Colonic mucosa (tissue), 4 donors: ENCODE measurements around the gene ZFYVE9. TPM values are rescaled to one million over a fixed set of nuclear protein-coding genes. Genes with fewer than 3 reads are reported as not detected.
"Not testable (repeated sequence)": the region's sequence is repeated elsewhere in the genome, so short reads cannot be mapped to it uniquely, and the experiment has no call there.

ENCODE experiments used
- DNase-seq: peaks from one replicate; pipeline ENCODE4 v3.0.0-alpha.2; 2020
- H3K27ac ChIP-seq: fragments of 200-600 bp; one replicate; pipeline ENCODE4 v1.8.0; 2021
- H3K27me3 ChIP-seq: fragments of 200-600 bp; one replicate; pipeline ENCODE4 v1.8.0; 2021
- H3K36me3 ChIP-seq: fragments of 200-600 bp; one replicate; pipeline ENCODE4 v1.8.0; 2021
- H3K4me1 ChIP-seq: fragments of 200-600 bp; one replicate; pipeline ENCODE4 v1.8.0; 2021; ENCODE audit warnings: mild to moderate bottlenecking
- H3K4me3 ChIP-seq: fragments of 200-600 bp; one replicate; pipeline ENCODE4 v1.8.0; 2021
- H3K9ac ChIP-seq, 2 donors: one replicate each; pipeline ENCODE4 v1.7.0; 2013; ENCODE audit warnings: control low read depth in 2 of 2, low read depth in 2 of 2, low read length in 2 of 2
- H3K9me3 ChIP-seq: fragments of 200-600 bp; one replicate; pipeline ENCODE4 v1.8.0; 2021
- intact Hi-C: fragments of 100-400 bp; cut with DNase I; formaldehyde crosslinking; loops from one replicate; pipeline ENCODE4 v1.14.1; 2022
- total RNA-seq, 2 donors: library from RNA; stranded (reverse); fragmentation: NEBNext Ultra II Directional in 1 of 2; extraction: Animal tissue kit (Norgen Biotek cat#: 25700) in 1 of 2; gene quantifications; one replicate each; pipeline ENCODE4 v1.2.1, GENCODE V29; 2021
- TF ChIP-seq, protein P1 (sequence below): fragments of 200-600 bp; IDR thresholded peaks from one replicate; pipeline ENCODE4 v1.8.0; 2022; ENCODE audit warnings: antibody characterized with exemption, mild to moderate bottlenecking
- donor health status: healthy.
- donor health status: DM: no; HTN: no; CAD: no.
- donor health status: DM: no; HTN: no; CAD: no.

Gene ZFYVE9, protein sequence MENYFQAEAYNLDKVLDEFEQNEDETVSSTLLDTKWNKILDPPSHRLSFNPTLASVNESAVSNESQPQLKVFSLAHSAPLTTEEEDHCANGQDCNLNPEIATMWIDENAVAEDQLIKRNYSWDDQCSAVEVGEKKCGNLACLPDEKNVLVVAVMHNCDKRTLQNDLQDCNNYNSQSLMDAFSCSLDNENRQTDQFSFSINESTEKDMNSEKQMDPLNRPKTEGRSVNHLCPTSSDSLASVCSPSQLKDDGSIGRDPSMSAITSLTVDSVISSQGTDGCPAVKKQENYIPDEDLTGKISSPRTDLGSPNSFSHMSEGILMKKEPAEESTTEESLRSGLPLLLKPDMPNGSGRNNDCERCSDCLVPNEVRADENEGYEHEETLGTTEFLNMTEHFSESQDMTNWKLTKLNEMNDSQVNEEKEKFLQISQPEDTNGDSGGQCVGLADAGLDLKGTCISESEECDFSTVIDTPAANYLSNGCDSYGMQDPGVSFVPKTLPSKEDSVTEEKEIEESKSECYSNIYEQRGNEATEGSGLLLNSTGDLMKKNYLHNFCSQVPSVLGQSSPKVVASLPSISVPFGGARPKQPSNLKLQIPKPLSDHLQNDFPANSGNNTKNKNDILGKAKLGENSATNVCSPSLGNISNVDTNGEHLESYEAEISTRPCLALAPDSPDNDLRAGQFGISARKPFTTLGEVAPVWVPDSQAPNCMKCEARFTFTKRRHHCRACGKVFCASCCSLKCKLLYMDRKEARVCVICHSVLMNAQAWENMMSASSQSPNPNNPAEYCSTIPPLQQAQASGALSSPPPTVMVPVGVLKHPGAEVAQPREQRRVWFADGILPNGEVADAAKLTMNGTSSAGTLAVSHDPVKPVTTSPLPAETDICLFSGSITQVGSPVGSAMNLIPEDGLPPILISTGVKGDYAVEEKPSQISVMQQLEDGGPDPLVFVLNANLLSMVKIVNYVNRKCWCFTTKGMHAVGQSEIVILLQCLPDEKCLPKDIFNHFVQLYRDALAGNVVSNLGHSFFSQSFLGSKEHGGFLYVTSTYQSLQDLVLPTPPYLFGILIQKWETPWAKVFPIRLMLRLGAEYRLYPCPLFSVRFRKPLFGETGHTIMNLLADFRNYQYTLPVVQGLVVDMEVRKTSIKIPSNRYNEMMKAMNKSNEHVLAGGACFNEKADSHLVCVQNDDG (N-terminal part only)
- 10 to 100 TPM; 13.1 to 18.9 TPM for total RNA-seq

DNA sequence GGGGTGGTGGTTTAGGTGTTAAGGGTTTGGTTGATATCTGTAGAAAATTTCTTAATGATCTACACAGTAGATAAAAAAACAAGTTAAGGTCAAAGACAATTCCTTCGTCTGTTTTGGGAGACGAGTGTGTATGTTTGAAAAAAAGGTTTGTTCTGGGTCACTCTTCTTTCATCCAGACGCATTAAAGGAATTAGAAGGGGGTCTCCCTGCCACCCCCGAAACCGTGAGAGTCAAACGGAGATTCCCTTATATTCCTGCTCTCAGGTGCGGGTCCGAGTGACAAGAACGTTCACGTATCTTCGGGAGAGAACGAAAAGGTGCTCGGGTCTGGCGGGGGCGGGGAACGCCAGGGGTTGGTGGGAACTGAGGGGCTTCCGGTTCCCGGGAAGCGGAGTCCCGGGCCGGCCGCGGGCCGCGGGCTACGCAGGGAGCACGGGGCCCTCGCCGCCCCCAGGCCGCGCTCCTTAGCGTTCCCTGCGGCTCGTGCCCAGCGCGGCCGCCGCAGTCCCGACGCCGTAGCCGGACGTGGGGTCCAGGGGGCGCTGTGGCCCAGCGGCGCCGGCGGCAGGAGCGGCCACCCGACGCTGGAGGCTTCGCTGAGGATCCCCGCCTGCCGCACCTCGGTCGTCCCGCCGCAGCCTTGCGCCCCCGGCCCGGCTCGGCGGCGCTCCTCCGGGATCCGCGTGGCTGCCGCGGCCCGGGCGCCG, at the start of gene ZFYVE9:
Gene ZFYVE9, plus strand, starts transcription at position 577 of the 707 bp plus-strand sequence. CDS start 91,118 bp downstream, outside the sequence.
- Histone ChIP-seq H3K4me1 (no peaks in the 10 kb centered on the region), H3K27me3 (no peaks in the 10 kb centered on the region), H3K4me3 (peak within 1 kb of the TSS; percentile 83), H3K27ac (peak within 1 kb of the TSS; percentile 86), H3K9ac (peak within 1 kb of the TSS; percentile 76 to 96), H3K9me3 (no peaks in the 10 kb centered on the region), H3K36me3 (no peaks in the 10 kb centered on the region)
- DNase-seq, result peak; percentile 73
- TF ChIP-seq, protein P1, sequence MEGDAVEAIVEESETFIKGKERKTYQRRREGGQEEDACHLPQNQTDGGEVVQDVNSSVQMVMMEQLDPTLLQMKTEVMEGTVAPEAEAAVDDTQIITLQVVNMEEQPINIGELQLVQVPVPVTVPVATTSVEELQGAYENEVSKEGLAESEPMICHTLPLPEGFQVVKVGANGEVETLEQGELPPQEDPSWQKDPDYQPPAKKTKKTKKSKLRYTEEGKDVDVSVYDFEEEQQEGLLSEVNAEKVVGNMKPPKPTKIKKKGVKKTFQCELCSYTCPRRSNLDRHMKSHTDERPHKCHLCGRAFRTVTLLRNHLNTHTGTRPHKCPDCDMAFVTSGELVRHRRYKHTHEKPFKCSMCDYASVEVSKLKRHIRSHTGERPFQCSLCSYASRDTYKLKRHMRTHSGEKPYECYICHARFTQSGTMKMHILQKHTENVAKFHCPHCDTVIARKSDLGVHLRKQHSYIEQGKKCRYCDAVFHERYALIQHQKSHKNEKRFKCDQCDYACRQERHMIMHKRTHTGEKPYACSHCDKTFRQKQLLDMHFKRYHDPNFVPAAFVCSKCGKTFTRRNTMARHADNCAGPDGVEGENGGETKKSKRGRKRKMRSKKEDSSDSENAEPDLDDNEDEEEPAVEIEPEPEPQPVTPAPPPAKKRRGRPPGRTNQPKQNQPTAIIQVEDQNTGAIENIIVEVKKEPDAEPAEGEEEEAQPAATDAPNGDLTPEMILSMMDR, result peak; percentile 44
- intact Hi-C loops, result no loop called here

DNA sequence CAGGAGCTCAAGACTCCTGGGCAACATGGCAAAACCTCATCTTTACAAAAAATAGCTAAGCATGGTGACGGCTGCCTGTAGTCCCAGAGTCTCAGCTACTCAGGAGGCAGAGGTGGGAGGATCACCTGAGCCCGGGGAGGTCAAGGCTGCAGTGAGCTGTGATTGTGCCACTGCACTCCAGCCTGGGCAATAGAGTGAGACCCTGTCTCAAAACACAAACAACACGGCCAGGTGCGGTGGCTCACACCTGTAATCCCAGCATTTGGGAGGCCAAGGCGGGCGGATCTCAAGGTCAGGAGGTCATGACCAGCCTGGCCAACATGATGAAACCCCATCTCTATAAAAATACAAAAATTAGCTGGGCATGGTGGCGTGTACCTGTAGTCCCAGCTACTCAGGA, 47.6 kb upstream of the ZFYVE9 start:
- DNase-seq, H3K27ac ChIP-seq, H3K4me3 ChIP-seq, H3K9ac ChIP-seq, intact Hi-C loops, H3K27me3 ChIP-seq, H3K36me3 ChIP-seq, H3K4me1 ChIP-seq, H3K9me3 ChIP-seq: not testable (repeated sequence)

DNA sequence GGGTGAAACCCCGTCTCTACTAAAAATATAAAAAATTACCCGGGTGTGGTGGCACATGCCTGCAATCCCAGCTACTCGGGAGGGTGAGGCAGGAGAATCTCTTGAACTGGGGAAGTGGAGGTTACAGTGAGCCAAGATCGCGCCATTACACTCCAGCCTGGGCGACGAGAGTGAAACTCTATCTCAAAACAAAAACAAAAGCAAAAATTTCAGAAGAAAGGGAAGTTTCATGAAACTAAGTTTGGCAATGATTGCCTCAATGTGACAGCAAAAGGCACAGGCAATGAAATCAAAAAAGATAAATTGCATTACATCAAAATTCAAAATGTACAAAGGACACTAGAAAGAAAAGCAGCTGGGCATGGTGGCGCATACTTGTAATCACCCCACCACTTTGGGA, 45.7 kb upstream of the ZFYVE9 start:
- Histone ChIP-seq H3K27me3 (no peaks in the 10 kb centered on the region), H3K4me3 (no peak overlapping the region), H3K4me1 (no peaks in the 10 kb centered on the region), H3K27ac (no peak overlapping the region), H3K9ac (no peak overlapping the region), H3K9me3 (no peaks in the 10 kb centered on the region), H3K36me3 (no peaks in the 10 kb centered on the region)
- no peak for DNase-seq
- TF ChIP-seq, protein P1, result no peak
- intact Hi-C loops, result no loop called here

DNA sequence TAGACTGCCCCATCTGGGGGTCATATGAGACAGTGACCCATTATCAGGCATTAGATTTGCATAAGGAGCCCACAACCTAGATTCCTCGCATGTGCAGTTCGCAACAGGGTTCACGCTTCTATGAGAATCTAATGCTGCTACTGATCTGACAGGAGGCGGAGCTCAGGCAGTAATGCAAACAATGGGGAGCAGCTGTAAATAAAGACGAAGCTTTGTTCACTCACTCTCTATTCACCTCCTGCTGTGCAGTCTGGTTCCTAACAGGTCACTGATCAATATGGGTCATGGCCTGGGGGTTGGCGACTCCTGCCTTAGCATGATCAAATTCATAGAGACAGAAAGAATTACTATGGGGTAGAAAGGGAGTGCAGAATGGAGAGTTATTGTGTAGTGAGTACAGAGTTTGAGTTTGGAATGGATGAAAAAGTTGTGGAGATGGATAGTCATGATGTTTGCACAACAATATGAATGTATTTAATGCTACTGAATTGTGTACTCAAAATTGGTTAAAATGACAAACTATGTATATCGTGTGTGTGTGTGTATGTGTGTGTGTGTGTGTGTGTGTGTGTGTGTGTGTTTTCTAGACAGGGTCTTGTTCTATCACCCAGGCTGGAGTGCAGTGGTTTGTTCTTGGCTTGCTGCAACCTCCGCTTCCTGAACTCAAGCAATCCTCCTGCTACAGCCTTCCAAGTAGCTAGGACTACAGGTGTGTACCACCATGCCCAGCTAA, 43.6 kb upstream of the ZFYVE9 start:
- Histone ChIP-seq H3K4me3 (no peak overlapping the region), H3K9ac (no peak overlapping the region), H3K27me3 (no peaks in the 10 kb centered on the region), H3K9me3 (no peaks in the 10 kb centered on the region), H3K27ac (no peak overlapping the region), H3K4me1 (no peaks in the 10 kb centered on the region), H3K36me3 (no peaks in the 10 kb centered on the region)
- intact Hi-C loops, result no loop called here
- TF ChIP-seq, protein P1, result no peak
- no peak for DNase-seq

DNA sequence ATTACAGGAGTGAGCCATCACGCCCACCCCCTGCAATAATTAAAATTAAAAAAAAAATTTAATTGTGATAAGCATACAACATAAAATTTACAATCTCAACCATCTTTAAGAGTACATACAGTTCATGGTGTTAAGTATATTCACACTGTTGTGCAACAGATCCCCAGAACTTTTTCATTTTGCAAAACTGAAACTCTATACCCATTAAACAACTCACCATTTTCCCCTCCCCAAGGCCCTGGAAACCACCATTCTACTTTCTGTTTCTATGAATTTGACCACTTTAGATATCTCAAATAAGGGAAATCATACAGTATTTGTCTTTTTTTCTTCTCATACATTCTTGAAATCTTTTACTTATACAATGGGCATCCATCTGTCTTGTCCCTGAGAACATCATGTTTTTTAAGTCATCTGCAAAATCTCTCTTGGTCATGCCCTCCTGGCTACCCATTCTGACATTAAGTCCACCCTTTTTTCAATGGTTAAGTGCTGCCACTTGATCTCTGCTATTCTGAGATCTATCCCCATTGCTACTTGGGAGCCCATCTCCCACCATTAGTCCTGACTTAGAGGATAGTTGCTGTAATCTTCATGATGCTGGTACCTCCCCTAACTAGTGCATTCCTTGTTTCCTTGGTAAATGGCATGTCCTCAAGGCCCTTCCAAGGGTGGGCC, 39.4 kb upstream of the ZFYVE9 start:
- no peak for DNase-seq
- Histone ChIP-seq H3K9me3 (no peaks in the 10 kb centered on the region), H3K36me3 (no peaks in the 10 kb centered on the region), H3K9ac (no peak overlapping the region), H3K27ac (no peak overlapping the region), H3K27me3 (no peaks in the 10 kb centered on the region), H3K4me3 (no peak overlapping the region), H3K4me1 (no peaks in the 10 kb centered on the region)
- intact Hi-C loops, result no loop called here
- TF ChIP-seq, protein P1, result no peak
